Sigmoid colon (tissue), 4 donors: ENCODE measurements around the gene CAMKK1.
"Not testable (repeated sequence)": the region's sequence is repeated elsewhere in the genome, so short reads cannot be mapped to it uniquely, and the experiment has no call there.

Source experiments
- CTCF ChIP-seq, 4 experiments: fragments of 450-650 bp in 3 of 4; fragments of 200-600 bp in 1 of 4; IDR thresholded peaks; one replicate each; pipeline ENCODE4 v1.5.1; 2016 to 2019; ENCODE audit warnings: antibody characterized with exemption in 4 of 4, mild to moderate bottlenecking in 3 of 4, moderate library complexity in 2 of 4
- EP300 ChIP-seq, 4 donors: sonication (generic); formaldehyde crosslinking; IDR thresholded peaks; one replicate each; pipeline ENCODE4 v1.6.1; 2017; ENCODE audit warnings: antibody characterized with exemption in 4 of 4

DNA sequence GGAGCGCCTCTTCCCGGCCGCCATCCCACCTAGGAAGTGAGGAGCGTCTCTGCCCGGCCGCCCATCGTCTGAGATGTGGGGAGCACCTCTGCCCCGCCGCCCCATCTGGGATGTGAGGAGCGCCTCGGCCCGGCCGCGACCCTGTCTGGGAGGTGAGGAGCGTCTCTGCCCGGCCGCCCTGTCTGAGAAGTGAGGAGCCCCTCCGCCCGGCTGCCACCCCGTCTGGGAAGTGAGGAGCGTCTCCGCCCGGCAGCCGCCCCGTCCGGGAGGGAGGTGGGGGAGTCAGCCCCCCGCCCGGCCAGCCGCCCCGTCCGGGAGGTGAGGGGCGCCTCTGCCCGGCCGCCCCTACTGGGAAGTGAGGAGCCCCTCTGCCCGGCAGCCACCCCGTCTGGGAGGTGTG, 38.6 kb downstream of the CAMKK1 start:
- TF ChIP-seq CTCF, EP300 (IDR thresholded peaks at IDR 0.05): not testable (repeated sequence)
